WTC11 (cell line): ENCODE measurements around the gene SUPT4H1. TPM values are rescaled to one million over a fixed set of nuclear protein-coding genes. Genes with fewer than 3 reads are reported as not detected.

Experiments
- ATAC-seq: fragments of 200-7000 bp; cut with Tn5 transposase; 2 replicates; pipeline ENCODE4 v1.10.0; 2021; ENCODE audit warnings: mild to moderate bottlenecking, moderate library complexity
- CTCF ChIA-PET: fragments of 300-600 bp; sonication (Branson Sonifier 250); formaldehyde crosslinking; loops from one replicate; lab custom pipeline; 2021; ENCODE audit warnings: antibody characterized with exemption; lab: Charles Lee
- POLR2A ChIA-PET: fragments of 350-600 bp; sonication (Branson Sonifier 250); formaldehyde crosslinking; loops from one replicate; lab custom pipeline; 2021; ENCODE audit warnings: antibody characterized with exemption; lab: Charles Lee
- DNase-seq: peaks from one replicate; pipeline ENCODE4 v3.0.0; 2021; ENCODE audit warnings: low spot score
- H3K27ac Mint-ChIP-seq: 2 replicates; pipeline ENCODE4 v1.8.0; 2021; ENCODE audit warnings: mixed read lengths
- H3K27me3 Mint-ChIP-seq: 2 replicates; pipeline ENCODE4 v1.8.0; 2021; ENCODE audit warnings: low read depth, mild to moderate bottlenecking, moderate library complexity, mixed read lengths
- H3K36me3 Mint-ChIP-seq: 2 replicates; pipeline ENCODE4 v1.8.0; 2021; ENCODE audit warnings: mixed read lengths
- H3K4me1 Mint-ChIP-seq: 2 replicates; pipeline ENCODE4 v1.8.0; 2022; ENCODE audit warnings: mixed read lengths
- H3K4me3 Mint-ChIP-seq: 2 replicates; pipeline ENCODE4 v1.8.0; 2021; ENCODE audit warnings: mild to moderate bottlenecking, moderate library complexity, mixed read lengths
- H3K9me3 Mint-ChIP-seq: 2 replicates; pipeline ENCODE4 v1.8.0; 2021; ENCODE audit warnings: mixed read lengths
- FOXK1 ChIP-seq: sonication (generic); formaldehyde crosslinking; IDR thresholded peaks from 2 replicates; pipeline ENCODE4 v1.8.0; 2022; ENCODE audit warnings: mild to moderate bottlenecking, moderate library complexity, missing genetic modification reagents
- FOXP1 ChIP-seq: sonication (generic); formaldehyde crosslinking; IDR thresholded peaks from 2 replicates; pipeline ENCODE4 v1.8.0; 2022; ENCODE audit warnings: missing genetic modification reagents, mild to moderate bottlenecking, moderate library complexity, borderline replicate concordance
- GABPB1 ChIP-seq: sonication (generic); formaldehyde crosslinking; IDR thresholded peaks from 2 replicates; pipeline ENCODE4 v1.8.1; 2023; ENCODE audit warnings: mild to moderate bottlenecking, missing genetic modification reagents
- IRF2 ChIP-seq: sonication (generic); formaldehyde crosslinking; IDR thresholded peaks from 2 replicates; pipeline ENCODE4 v1.8.0; 2022; ENCODE audit warnings: low read depth, missing genetic modification reagents, borderline replicate concordance
- JUN ChIP-seq: sonication (generic); formaldehyde crosslinking; IDR thresholded peaks from 2 replicates; pipeline ENCODE4 v1.8.0; 2023; ENCODE audit warnings: mild to moderate bottlenecking, missing genetic modification reagents
- MYBL2 ChIP-seq: sonication (generic); formaldehyde crosslinking; IDR thresholded peaks from 2 replicates; pipeline ENCODE4 v1.8.1; 2023; ENCODE audit warnings: mild to moderate bottlenecking, moderate library complexity, missing genetic modification reagents
- PRRX2 ChIP-seq: fragments of 250-450 bp; sonication (Bioruptor Pico); IDR thresholded peaks from 2 replicates; pipeline ENCODE4 v1.8.0; 2021; ENCODE audit warnings: mild to moderate bottlenecking
- SMAD3 ChIP-seq: sonication (generic); formaldehyde crosslinking; IDR thresholded peaks from 2 replicates; pipeline ENCODE4 v1.8.0; 2022; ENCODE audit warnings: missing genetic modification reagents, mild to moderate bottlenecking, borderline replicate concordance
- ZNF263 ChIP-seq: sonication (generic); formaldehyde crosslinking; IDR thresholded peaks from 2 replicates; pipeline ENCODE4 v1.8.1; 2022; ENCODE audit warnings: low read depth, mild to moderate bottlenecking, moderate library complexity, missing genetic modification reagents
- ZNF671 ChIP-seq: fragments of 250-450 bp; sonication (Bioruptor Pico); IDR thresholded peaks from 2 replicates; pipeline ENCODE4 v1.8.0; 2021; ENCODE audit warnings: mild to moderate bottlenecking
- total RNA-seq: library from RNA; stranded (reverse); gene quantifications from 3 replicates; pipeline ENCODE4 v1.2.3, GENCODE V29; 2021
- TF ChIP-seq, protein P1 (sequence below): sonication (generic); formaldehyde crosslinking; IDR thresholded peaks from 2 replicates; pipeline ENCODE4 v1.8.0; 2022; ENCODE audit warnings: missing genetic modification reagents
- TF ChIP-seq, protein P2 (sequence below): fragments of 250-450 bp; sonication (Bioruptor Pico); IDR thresholded peaks from 2 replicates; pipeline ENCODE4 v1.9.0; 2021; ENCODE audit warnings: mild to moderate bottlenecking
- TF ChIP-seq, protein P3 (sequence below): fragments of 250-450 bp; sonication (Bioruptor Pico); IDR thresholded peaks from 2 replicates; pipeline ENCODE4 v1.9.0; 2021; ENCODE audit warnings: mild to moderate bottlenecking
- TF ChIP-seq, protein P4 (sequence below): fragments of 250-450 bp; sonication (Bioruptor Pico); IDR thresholded peaks from 2 replicates; pipeline ENCODE4 v1.9.0; 2021; ENCODE audit warnings: moderate library complexity, mild to moderate bottlenecking, inconsistent platforms, borderline replicate concordance
- TF ChIP-seq, protein P5 (sequence below): sonication (generic); formaldehyde crosslinking; IDR thresholded peaks from 2 replicates; pipeline ENCODE4 v1.8.1; 2023; ENCODE audit warnings: mild to moderate bottlenecking, missing genetic modification reagents
- TF ChIP-seq, protein P6 (sequence below): sonication (generic); formaldehyde crosslinking; conservative IDR thresholded peaks from 2 replicates; pipeline ENCODE4 v1.8.1; 2022; ENCODE audit warnings: mild to moderate bottlenecking, missing genetic modification reagents
- TF ChIP-seq, protein P7 (sequence below): fragments of 200-600 bp; IDR thresholded peaks from 2 replicates; pipeline ENCODE4 v1.8.0; 2022; ENCODE audit warnings: antibody characterized with exemption

SUPT4H1 gene
- total RNA-seq, 1 experiment from 2014 or later = 85.5 TPM

DNA sequence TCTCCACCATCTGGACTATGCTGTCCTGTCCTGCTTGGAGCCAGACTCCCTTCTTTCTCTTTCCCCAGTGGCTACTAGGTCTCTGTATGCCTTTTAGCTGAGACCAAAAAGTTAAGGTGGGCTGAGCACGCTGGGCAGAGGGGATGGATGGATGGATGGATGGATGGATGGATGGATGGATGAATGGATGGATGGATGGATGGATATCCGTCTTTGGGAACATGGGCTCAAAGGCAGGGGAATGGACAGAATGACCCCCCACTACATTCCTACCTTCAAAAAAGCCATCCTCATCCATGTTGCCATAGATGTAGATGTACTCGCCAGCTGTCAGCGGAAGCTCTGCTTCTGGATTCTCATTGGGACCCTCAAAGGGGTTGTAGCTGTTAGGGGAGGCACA is 36.3 kb downstream of the SUPT4H1 start (continued):
- TF ChIP-seq, protein P1, sequence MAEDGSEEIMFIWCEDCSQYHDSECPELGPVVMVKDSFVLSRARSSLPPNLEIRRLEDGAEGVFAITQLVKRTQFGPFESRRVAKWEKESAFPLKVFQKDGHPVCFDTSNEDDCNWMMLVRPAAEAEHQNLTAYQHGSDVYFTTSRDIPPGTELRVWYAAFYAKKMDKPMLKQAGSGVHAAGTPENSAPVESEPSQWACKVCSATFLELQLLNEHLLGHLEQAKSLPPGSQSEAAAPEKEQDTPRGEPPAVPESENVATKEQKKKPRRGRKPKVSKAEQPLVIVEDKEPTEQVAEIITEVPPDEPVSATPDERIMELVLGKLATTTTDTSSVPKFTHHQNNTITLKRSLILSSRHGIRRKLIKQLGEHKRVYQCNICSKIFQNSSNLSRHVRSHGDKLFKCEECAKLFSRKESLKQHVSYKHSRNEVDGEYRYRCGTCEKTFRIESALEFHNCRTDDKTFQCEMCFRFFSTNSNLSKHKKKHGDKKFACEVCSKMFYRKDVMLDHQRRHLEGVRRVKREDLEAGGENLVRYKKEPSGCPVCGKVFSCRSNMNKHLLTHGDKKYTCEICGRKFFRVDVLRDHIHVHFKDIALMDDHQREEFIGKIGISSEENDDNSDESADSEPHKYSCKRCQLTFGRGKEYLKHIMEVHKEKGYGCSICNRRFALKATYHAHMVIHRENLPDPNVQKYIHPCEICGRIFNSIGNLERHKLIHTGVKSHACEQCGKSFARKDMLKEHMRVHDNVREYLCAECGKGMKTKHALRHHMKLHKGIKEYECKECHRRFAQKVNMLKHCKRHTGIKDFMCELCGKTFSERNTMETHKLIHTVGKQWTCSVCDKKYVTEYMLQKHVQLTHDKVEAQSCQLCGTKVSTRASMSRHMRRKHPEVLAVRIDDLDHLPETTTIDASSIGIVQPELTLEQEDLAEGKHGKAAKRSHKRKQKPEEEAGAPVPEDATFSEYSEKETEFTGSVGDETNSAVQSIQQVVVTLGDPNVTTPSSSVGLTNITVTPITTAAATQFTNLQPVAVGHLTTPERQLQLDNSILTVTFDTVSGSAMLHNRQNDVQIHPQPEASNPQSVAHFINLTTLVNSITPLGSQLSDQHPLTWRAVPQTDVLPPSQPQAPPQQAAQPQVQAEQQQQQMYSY = no peak
- TF ChIP-seq, protein P2, sequence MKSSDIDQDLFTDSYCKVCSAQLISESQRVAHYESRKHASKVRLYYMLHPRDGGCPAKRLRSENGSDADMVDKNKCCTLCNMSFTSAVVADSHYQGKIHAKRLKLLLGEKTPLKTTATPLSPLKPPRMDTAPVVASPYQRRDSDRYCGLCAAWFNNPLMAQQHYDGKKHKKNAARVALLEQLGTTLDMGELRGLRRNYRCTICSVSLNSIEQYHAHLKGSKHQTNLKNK (CRISPR knock-in tag) = no peak
- TF ChIP-seq, protein P3, sequence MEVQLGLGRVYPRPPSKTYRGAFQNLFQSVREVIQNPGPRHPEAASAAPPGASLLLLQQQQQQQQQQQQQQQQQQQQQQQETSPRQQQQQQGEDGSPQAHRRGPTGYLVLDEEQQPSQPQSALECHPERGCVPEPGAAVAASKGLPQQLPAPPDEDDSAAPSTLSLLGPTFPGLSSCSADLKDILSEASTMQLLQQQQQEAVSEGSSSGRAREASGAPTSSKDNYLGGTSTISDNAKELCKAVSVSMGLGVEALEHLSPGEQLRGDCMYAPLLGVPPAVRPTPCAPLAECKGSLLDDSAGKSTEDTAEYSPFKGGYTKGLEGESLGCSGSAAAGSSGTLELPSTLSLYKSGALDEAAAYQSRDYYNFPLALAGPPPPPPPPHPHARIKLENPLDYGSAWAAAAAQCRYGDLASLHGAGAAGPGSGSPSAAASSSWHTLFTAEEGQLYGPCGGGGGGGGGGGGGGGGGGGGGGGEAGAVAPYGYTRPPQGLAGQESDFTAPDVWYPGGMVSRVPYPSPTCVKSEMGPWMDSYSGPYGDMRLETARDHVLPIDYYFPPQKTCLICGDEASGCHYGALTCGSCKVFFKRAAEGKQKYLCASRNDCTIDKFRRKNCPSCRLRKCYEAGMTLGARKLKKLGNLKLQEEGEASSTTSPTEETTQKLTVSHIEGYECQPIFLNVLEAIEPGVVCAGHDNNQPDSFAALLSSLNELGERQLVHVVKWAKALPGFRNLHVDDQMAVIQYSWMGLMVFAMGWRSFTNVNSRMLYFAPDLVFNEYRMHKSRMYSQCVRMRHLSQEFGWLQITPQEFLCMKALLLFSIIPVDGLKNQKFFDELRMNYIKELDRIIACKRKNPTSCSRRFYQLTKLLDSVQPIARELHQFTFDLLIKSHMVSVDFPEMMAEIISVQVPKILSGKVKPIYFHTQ (CRISPR knock-in tag) = no peak
- TF ChIP-seq, protein P4, sequence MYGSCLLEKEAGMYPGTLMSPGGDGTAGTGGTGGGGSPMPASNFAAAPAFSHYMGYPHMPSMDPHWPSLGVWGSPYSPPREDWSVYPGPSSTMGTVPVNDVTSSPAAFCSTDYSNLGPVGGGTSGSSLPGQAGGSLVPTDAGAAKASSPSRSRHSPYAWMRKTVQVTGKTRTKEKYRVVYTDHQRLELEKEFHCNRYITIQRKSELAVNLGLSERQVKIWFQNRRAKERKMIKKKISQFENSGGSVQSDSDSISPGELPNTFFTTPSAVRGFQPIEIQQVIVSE (CRISPR knock-in tag) = no peak
- TF ChIP-seq JUN (CRISPR knock-in tag) = no peak
- TF ChIP-seq ZNF263 (CRISPR knock-in tag) = no peak
- TF ChIP-seq, protein P5, sequence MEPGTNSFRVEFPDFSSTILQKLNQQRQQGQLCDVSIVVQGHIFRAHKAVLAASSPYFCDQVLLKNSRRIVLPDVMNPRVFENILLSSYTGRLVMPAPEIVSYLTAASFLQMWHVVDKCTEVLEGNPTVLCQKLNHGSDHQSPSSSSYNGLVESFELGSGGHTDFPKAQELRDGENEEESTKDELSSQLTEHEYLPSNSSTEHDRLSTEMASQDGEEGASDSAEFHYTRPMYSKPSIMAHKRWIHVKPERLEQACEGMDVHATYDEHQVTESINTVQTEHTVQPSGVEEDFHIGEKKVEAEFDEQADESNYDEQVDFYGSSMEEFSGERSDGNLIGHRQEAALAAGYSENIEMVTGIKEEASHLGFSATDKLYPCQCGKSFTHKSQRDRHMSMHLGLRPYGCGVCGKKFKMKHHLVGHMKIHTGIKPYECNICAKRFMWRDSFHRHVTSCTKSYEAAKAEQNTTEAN (CRISPR knock-in tag) = no peak
- TF ChIP-seq, protein P6, sequence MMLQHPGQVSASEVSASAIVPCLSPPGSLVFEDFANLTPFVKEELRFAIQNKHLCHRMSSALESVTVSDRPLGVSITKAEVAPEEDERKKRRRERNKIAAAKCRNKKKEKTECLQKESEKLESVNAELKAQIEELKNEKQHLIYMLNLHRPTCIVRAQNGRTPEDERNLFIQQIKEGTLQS = no peak

DNA sequence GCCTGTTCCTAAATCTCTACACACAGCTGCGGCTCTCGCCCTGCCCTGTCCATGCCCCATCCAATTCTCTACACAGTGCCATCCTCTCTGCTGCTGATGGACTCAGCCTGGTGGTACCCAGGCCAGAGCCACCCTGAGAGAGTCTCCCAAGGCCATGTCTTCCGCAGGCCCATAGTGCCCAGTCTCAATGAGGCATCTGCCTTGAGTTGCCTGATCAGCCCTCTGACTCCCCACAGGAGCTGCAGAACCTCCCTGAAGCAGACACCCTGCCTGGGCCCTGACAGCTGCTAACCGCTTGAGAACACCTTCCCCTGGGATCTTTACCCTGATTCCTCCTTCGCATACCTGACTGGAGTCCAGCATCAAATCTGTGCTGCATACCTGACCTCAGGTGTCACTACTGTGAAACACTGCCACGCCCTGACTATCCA is 36.7 kb downstream of the SUPT4H1 start:
- Mint-ChIP-seq H3K27ac (no peak overlapping the region), H3K4me3 (no peak overlapping the region), H3K4me1 (peaks cover 5% of the 10 kb centered on the region), H3K9me3 (no peaks in the 10 kb centered on the region), H3K36me3 (no peaks in the 10 kb centered on the region), H3K27me3 (peaks cover 7% of the 10 kb centered on the region; the same call in 1 of the 2 replicates)
- ChIA-PET POLR2A (no interaction called here), CTCF (interaction anchor here (0.6 to 8.3 kb wide), 6 partner anchors 9 to 153 kb away, joined by 3 to 97 read pairs (median 56); partner anchors contain the start of genes RNF43 and SUPT4H1)
- DNase-seq = no peak
- ATAC-seq = no peak
- TF ChIP-seq SMAD3 (CRISPR knock-in tag) (no peak), IRF2 (CRISPR knock-in tag) (no peak), MYBL2 (no peak), FOXP1 (CRISPR knock-in tag) (no peak), PRRX2 (no peak), GABPB1 (CRISPR knock-in tag) (no peak), ZNF263 (CRISPR knock-in tag) (no peak), ZNF671 (CRISPR knock-in tag) (no peak), FOXK1 (no peak)
- TF ChIP-seq, protein P7, sequence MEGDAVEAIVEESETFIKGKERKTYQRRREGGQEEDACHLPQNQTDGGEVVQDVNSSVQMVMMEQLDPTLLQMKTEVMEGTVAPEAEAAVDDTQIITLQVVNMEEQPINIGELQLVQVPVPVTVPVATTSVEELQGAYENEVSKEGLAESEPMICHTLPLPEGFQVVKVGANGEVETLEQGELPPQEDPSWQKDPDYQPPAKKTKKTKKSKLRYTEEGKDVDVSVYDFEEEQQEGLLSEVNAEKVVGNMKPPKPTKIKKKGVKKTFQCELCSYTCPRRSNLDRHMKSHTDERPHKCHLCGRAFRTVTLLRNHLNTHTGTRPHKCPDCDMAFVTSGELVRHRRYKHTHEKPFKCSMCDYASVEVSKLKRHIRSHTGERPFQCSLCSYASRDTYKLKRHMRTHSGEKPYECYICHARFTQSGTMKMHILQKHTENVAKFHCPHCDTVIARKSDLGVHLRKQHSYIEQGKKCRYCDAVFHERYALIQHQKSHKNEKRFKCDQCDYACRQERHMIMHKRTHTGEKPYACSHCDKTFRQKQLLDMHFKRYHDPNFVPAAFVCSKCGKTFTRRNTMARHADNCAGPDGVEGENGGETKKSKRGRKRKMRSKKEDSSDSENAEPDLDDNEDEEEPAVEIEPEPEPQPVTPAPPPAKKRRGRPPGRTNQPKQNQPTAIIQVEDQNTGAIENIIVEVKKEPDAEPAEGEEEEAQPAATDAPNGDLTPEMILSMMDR = no peak
